A673 (cell line): ENCODE measurements around the gene OR5W2. TPM values are rescaled to one million over a fixed set of nuclear protein-coding genes. Genes with fewer than 3 reads are reported as not detected.
"Not testable (repeated sequence)": the region's sequence is repeated elsewhere in the genome, so short reads cannot be mapped to it uniquely, and the experiment has no call there.

Experiments used
- BruUV-seq: library from RNA; stranded (reverse); fragments of 400-500 nt; replicated peaks from 2 replicates; lab custom pipeline; 2021; lab: Mats Ljungman, UMichigan
- CTCF ChIA-PET: fragments of 300-600 bp; sonication (Branson Sonifier 250); formaldehyde crosslinking; loops from one replicate; lab custom pipeline; 2022; ENCODE audit warnings: antibody characterized with exemption; lab: Charles Lee
- POLR2A ChIA-PET: fragments of 300-600 bp; sonication (Branson Sonifier 250); formaldehyde crosslinking; loops from one replicate; lab custom pipeline; 2022; ENCODE audit warnings: antibody characterized with exemption; ENCODE audit not compliant: low non-redundant PET; lab: Charles Lee
- DNase-seq: peaks from one replicate; pipeline ENCODE4 v3.0.0-alpha.2; 2015; ENCODE audit warnings: low spot score
- H3K27ac ChIP-seq: fragments of 200-600 bp; sonication (generic); 2 replicates; pipeline ENCODE4 v1.5.1; 2016; ENCODE audit warnings: mixed run types, low read depth, mild to moderate bottlenecking, mixed read lengths, antibody characterized with exemption, low read length; ENCODE audit not compliant: poor library complexity, severe bottlenecking
- H3K27me3 ChIP-seq: fragments of 200-600 bp; sonication (generic); replicated peaks from 2 replicates; pipeline ENCODE4 v1.6.1; 2017; ENCODE audit warnings: mixed run types, low read depth, mild to moderate bottlenecking, mixed read lengths, antibody characterized with exemption, low read length; ENCODE audit not compliant: insufficient read depth, poor library complexity
- H3K36me3 ChIP-seq: fragments of 200-600 bp; sonication (generic); 2 replicates; pipeline ENCODE4 v1.6.1; 2016; ENCODE audit warnings: mixed run types, mild to moderate bottlenecking, mixed read lengths, antibody characterized with exemption, low read length; ENCODE audit not compliant: insufficient read depth, poor library complexity, severe bottlenecking
- H3K4me1 ChIP-seq: fragments of 200-600 bp; sonication (generic); 2 replicates; pipeline ENCODE4 v1.6.1; 2017; ENCODE audit warnings: mixed run types, mild to moderate bottlenecking, mixed read lengths, antibody characterized with exemption, low read length; ENCODE audit not compliant: insufficient read depth, poor library complexity, severe bottlenecking
- H3K4me3 ChIP-seq: fragments of 200-600 bp; sonication (generic); 2 replicates; pipeline ENCODE4 v1.5.1; 2016; ENCODE audit warnings: low read depth, mixed run types, mild to moderate bottlenecking, mixed read lengths, low read length; ENCODE audit not compliant: poor library complexity, severe bottlenecking
- H3K9me3 ChIP-seq: fragments of 200-600 bp; sonication (generic); 2 replicates; pipeline ENCODE4 v1.6.1; 2016; ENCODE audit warnings: mixed run types, low read depth, mild to moderate bottlenecking, mixed read lengths, antibody characterized with exemption, low read length; ENCODE audit not compliant: poor library complexity, severe bottlenecking
- EZH2 ChIP-seq: fragments of 200-600 bp; sonication (generic); IDR thresholded peaks from 2 replicates; pipeline ENCODE4 v1.6.1; 2017; ENCODE audit warnings: borderline replicate concordance, low read depth, mild to moderate bottlenecking, mixed read lengths, antibody characterized with exemption, low read length; ENCODE audit not compliant: poor library complexity, severe bottlenecking
- intact Hi-C: fragments of 100-400 bp; cut with micrococcal nuclease; formaldehyde crosslinking; loops from one replicate; pipeline ENCODE4 v1.10.0; 2022; ENCODE audit not compliant: unreplicated experiment
- total RNA-seq: library from RNA; stranded (reverse); gene quantifications from 2 replicates; pipeline ENCODE4 v1.2.3, GENCODE V29; 2021
- TF ChIP-seq, protein P1 (sequence below): fragments of 300-800, 200-600 bp; sonication (generic); conservative IDR thresholded peaks from 2 replicates; pipeline ENCODE4 v1.5.1; 2017; ENCODE audit warnings: low read depth, mild to moderate bottlenecking, antibody characterized with exemption, low read length, moderate library complexity, mixed read lengths

Gene OR5W2
- total RNA-seq, 1 experiment from 2014 or later: not detected

DNA sequence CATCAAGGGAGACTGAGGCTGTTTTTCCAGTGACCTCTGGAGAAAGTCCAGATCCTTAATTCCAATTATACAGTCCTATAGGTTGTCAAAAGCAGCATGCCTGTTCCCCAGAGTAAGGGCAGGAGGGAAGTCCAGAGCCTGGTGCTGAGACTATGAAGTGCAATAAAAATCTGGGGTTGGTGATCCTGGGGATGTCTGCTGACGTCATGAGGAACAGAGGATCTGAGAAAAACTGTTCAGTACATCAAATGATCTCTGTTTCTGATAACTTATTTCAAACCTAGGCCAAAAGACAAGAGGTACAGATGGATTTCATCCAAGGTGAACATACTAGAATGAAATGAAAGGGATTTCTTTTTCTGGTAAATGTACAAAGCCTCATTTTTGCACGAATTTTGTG is 12.1 kb downstream of the OR5W2 start:
- Histone ChIP-seq H3K27me3 (no peaks in the 10 kb centered on the region), H3K4me1 (no peaks in the 10 kb centered on the region), H3K36me3 (no peaks in the 10 kb centered on the region), H3K4me3 (no peak overlapping the region), H3K9me3 (peaks cover 2% of the 10 kb centered on the region), H3K27ac (no peak overlapping the region)
- POLR2A ChIA-PET: no interaction called here
- CTCF ChIA-PET: no interaction called here
- no peak for DNase-seq
- TF ChIP-seq, protein P1, sequence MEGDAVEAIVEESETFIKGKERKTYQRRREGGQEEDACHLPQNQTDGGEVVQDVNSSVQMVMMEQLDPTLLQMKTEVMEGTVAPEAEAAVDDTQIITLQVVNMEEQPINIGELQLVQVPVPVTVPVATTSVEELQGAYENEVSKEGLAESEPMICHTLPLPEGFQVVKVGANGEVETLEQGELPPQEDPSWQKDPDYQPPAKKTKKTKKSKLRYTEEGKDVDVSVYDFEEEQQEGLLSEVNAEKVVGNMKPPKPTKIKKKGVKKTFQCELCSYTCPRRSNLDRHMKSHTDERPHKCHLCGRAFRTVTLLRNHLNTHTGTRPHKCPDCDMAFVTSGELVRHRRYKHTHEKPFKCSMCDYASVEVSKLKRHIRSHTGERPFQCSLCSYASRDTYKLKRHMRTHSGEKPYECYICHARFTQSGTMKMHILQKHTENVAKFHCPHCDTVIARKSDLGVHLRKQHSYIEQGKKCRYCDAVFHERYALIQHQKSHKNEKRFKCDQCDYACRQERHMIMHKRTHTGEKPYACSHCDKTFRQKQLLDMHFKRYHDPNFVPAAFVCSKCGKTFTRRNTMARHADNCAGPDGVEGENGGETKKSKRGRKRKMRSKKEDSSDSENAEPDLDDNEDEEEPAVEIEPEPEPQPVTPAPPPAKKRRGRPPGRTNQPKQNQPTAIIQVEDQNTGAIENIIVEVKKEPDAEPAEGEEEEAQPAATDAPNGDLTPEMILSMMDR: no peak
- no peak for TF ChIP-seq EZH2
- intact Hi-C loops: no loop called here
- no TSS peak for BruUV-seq

DNA sequence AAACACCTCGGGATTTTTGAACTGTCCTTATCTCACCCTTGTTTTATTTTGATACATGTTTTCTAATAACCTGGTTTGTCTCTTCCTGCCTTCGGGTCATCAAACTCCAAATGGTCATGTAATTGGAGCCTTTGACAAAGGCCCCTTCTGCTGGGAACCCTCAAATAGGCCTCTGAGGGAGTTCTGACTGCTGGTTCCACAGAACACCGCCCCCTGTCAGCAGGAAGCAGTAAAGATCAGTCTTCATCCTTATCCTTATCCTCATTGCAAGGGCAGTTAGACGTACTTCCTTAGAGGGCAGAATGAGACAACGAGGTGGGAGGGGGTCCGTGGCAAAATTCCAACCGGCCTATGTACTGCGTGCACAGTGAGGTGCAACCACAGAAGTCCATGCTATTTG is 19.2 kb downstream of the OR5W2 start:
- Histone ChIP-seq H3K27ac (no peak overlapping the region), H3K9me3 (no peaks in the 10 kb centered on the region), H3K4me3 (no peak overlapping the region), H3K4me1 (no peaks in the 10 kb centered on the region), H3K27me3 (no peaks in the 10 kb centered on the region), H3K36me3 (no peaks in the 10 kb centered on the region)
- no TSS peak for BruUV-seq
- DNase-seq: no peak
- TF ChIP-seq, protein P1: no peak
- TF ChIP-seq EZH2: no peak
- intact Hi-C loops: no loop called here
- POLR2A ChIA-PET: no interaction called here
- CTCF ChIA-PET: no interaction called here

DNA sequence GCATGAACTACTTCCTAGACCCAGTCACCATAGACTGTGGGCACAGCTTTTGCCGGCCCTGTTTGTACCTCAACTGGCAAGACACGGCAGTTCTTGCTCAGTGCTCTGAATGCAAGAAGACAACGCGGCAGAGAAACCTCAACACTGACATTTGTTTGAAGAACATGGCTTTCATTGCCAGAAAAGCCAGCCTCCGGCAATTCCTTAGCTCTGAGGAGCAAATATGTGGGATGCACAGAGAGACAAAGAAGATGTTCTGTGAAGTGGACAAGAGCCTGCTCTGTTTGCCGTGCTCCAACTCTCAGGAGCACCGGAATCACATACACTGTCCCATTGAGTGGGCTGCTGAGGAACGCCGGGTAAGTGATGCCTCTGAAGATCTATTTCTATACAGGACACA is 28.9 kb downstream of the OR5W2 start:
- BruUV-seq, POLR2A ChIA-PET, CTCF ChIA-PET: not testable (repeated sequence)

DNA sequence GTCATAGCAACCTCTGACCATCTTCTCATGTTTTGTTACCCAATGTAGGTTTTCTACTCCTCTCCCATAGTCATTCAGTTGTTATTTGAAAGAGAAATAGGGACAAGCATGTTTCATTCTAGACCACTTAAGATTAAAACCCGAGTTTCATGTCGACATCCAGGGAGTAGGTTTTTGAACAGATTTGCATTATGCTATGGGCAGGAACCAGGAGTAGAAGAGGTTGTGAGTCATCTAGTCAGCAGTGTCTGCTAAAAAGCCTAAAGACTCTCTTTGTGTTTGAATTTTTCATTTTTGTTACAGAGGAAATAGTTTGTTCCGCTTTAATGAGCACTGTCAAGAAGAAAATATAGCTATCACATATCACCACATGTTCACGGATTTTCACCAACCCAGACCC is 29.4 kb downstream of the OR5W2 start:
- BruUV-seq, H3K4me1 ChIP-seq, H3K27ac ChIP-seq, intact Hi-C loops, CTCF ChIA-PET, H3K9me3 ChIP-seq, H3K27me3 ChIP-seq, H3K4me3 ChIP-seq, H3K36me3 ChIP-seq, POLR2A ChIA-PET: not testable (repeated sequence)
- peak; percentile 4 for DNase-seq

More for the DNA sequence above, 28.9 kb downstream of the OR5W2 start:
- H3K9me3 ChIP-seq, H3K4me1 ChIP-seq, DNase-seq, intact Hi-C loops, H3K36me3 ChIP-seq, H3K27ac ChIP-seq, H3K4me3 ChIP-seq, H3K27me3 ChIP-seq: not testable (repeated sequence)

DNA sequence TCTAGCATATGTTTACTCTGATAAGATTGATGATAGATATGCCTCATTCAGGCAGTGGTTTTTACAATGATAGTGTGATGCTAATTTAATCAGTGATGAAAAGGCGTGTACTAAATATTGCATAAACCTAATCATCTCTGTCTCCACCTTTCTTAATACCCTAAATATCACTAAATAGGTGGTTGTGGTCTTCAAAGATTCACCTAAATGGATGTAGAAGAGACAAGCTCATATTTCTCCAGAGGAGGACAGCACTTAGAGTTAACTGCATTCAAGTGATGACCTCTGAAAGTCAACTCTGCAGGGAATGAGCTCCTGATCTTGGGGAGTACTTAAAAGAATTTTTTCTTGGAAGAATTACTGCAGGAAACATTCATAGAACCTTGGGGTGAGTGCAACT is 31.4 kb downstream of the OR5W2 start, which contains the start of gene TRIM51:
Gene TRIM51, plus strand, starts transcription at position 301 of the 400 bp plus-strand sequence. CDS start 2,132 bp downstream, outside the sequence.
- H3K36me3 ChIP-seq, CTCF ChIA-PET, H3K27me3 ChIP-seq, POLR2A ChIA-PET, H3K9me3 ChIP-seq, DNase-seq, BruUV-seq, H3K4me1 ChIP-seq, H3K27ac ChIP-seq, H3K4me3 ChIP-seq, intact Hi-C loops: not testable (repeated sequence)

DNA sequence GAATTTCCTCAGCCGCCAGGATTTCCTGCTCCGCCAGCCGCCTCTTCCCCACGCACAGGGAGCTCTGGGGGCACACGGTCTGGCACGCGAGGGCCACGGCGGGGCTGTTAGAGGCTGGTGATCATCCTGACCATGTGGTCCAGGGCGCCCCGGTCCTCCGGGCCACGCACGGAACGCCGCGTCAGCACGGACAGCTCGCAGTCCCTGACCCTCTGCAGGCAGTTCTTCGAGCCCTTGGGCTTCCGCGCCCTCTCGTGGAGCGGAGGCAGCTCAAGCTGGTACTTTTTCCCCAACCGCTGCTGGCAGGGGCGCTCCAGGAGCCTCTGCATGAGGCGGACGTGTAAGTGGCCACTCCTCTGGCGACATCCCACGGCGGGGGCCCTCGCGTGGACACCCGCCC is 41.2 kb downstream of the OR5W2 start:
- intact Hi-C loops, H3K27ac ChIP-seq, H3K4me1 ChIP-seq, DNase-seq, H3K9me3 ChIP-seq, H3K36me3 ChIP-seq, H3K4me3 ChIP-seq, H3K27me3 ChIP-seq, CTCF ChIA-PET, BruUV-seq, POLR2A ChIA-PET: not testable (repeated sequence)
